ENCODE measurements around the gene PRKG1.
"Not testable (repeated sequence)": the region's sequence is repeated elsewhere in the genome, so short reads cannot be mapped to it uniquely, and the experiment has no call there.

Gene PRKG1

DNA sequence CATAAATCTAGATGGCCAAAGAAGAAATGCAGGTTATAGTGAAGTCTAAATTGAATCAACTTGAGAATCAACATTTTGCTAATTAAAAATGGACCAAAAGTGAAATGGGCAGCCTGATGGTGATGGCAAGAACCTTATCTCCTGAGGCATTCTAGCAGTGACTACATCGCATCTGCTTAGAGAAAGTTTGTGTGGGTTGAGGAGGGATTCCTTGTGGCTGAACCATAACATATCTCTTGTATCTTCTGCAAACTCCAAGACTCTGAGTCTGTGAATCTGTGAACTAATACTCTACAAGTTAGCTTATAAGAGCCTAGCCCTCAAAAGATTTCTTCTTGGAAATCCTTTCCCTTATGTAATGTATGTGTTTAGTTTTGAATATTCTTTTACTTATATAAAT lies 85.6 kb downstream of the PRKG1 start:
- DNase-seq (ENCODE audit: low read depth): no peak

GRCh38 chr10:51162002-51162401 lies 87.7 kb downstream of the PRKG1 start:
- TF ChIP-seq, protein P1, sequence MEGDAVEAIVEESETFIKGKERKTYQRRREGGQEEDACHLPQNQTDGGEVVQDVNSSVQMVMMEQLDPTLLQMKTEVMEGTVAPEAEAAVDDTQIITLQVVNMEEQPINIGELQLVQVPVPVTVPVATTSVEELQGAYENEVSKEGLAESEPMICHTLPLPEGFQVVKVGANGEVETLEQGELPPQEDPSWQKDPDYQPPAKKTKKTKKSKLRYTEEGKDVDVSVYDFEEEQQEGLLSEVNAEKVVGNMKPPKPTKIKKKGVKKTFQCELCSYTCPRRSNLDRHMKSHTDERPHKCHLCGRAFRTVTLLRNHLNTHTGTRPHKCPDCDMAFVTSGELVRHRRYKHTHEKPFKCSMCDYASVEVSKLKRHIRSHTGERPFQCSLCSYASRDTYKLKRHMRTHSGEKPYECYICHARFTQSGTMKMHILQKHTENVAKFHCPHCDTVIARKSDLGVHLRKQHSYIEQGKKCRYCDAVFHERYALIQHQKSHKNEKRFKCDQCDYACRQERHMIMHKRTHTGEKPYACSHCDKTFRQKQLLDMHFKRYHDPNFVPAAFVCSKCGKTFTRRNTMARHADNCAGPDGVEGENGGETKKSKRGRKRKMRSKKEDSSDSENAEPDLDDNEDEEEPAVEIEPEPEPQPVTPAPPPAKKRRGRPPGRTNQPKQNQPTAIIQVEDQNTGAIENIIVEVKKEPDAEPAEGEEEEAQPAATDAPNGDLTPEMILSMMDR (IDR thresholded peaks at IDR 0.05; ENCODE audit: insufficient read depth, low read depth, low read length, missing control alignments): no peak

More for the DNA sequence above, 85.6 kb downstream of the PRKG1 start:
- no peak overlapping the region for H3K4me3 ChIP-seq (ENCODE audit: low read depth, low read length)
- TF ChIP-seq, protein P1 (IDR thresholded peaks at IDR 0.05; ENCODE audit: insufficient read depth, low read depth, low read length, missing control alignments): no peak

GRCh38 chr10:51163380-51164049 lies 89.2 kb downstream of the PRKG1 start:
- H3K4me3 ChIP-seq (ENCODE audit: low read depth, low read length): not testable (repeated sequence)

More at GRCh38 chr10:51162002-51162401, 87.7 kb downstream of the PRKG1 start:
- H3K4me3 ChIP-seq (ENCODE audit: low read depth, low read length): no peak overlapping the region
- no peak for DNase-seq (ENCODE audit: low read depth)

GRCh38 chr10:51168086-51168815 lies 94.0 kb downstream of the PRKG1 start:
- DNase-seq (ENCODE audit: low read depth): no peak
- no peak overlapping the region for H3K4me3 ChIP-seq (ENCODE audit: low read depth, low read length)
- TF ChIP-seq, protein P1 (IDR thresholded peaks at IDR 0.05; ENCODE audit: insufficient read depth, low read depth, low read length, missing control alignments): no peak

More at GRCh38 chr10:51163380-51164049, 89.2 kb downstream of the PRKG1 start:
- not testable (repeated sequence) for DNase-seq (ENCODE audit: low read depth)

GRCh38 chr10:51169111-51169510 lies 94.8 kb downstream of the PRKG1 start:
- H3K4me3 ChIP-seq (ENCODE audit: low read depth, low read length): no peak overlapping the region
- DNase-seq (ENCODE audit: low read depth): no peak
- TF ChIP-seq, protein P1 (IDR thresholded peaks at IDR 0.05; ENCODE audit: insufficient read depth, low read depth, low read length, missing control alignments): no peak

DNA sequence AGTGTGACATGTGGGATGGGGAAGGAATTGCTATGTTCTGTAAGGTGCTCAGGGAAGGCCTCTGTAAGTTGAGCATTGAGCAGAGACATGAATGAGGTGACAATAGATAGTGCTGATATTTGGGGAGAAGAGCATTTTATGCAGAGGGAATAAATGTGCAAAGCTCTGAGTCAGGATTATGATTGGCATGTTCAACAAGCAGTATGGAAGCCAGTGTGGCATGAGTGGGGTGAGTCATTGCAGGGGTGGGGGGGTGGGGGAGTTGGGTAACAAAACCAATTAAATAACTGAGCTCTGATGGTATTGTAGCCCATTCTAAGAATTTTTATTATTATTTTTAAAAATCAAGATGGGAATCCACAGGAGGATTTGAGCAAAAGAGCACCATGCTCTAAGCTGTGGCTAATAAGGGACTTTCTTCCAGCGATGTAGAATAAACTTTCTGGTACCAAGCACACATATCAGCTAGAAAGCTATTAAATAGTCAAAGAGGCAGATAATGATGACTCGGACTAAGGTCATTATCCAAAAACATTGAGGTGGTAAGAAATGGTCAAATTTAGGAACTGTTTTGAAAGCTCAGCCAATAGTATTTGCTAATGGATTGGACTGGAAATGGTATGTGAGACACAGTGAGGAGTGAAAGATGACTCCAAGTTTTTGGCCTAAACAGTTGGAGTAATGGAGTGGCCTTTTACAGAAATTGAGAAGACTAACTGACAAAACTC lies 96.4 kb downstream of the PRKG1 start:
- TF ChIP-seq, protein P1 (IDR thresholded peaks at IDR 0.05; ENCODE audit: insufficient read depth, low read depth, low read length, missing control alignments): no peak
- H3K4me3 ChIP-seq (ENCODE audit: low read depth, low read length): no peak overlapping the region
- no peak for DNase-seq (ENCODE audit: low read depth)

- no peak overlapping the region for H3K4me3 ChIP-seq (ENCODE audit: low read depth, low read length)
- DNase-seq (ENCODE audit: low read depth): no peak
- TF ChIP-seq, protein P1 (IDR thresholded peaks at IDR 0.05; ENCODE audit: insufficient read depth, low read depth, low read length, missing control alignments): no peak
These were observed 97.7 kb downstream of the PRKG1 start for GRCh38 chr10:51171946-51172345.
